SK-N-SH (cell line): ENCODE results near the gene TRIM8. TPM values are rescaled to one million over a fixed set of nuclear protein-coding genes. Genes with fewer than 3 reads are reported as not detected.

ENCODE experiments used
- CTCF ChIA-PET: fragments of 300-600, 350-600 bp; formaldehyde crosslinking; extraction: SDS; loops from one replicate; lab custom pipeline; 2021; lab: Yijun Ruan, JAX
- POLR2A ChIA-PET: fragments of 350-600 bp; sonication (Branson Sonifier 250); formaldehyde crosslinking; extraction: SDS; loops from one replicate; lab custom pipeline; 2020; ENCODE audit warnings: antibody characterized with exemption, inconsistent platforms; lab: Yijun Ruan, JAX
- DNase-seq: peaks from one replicate; pipeline ENCODE4 v3.0.0; 2012
- H2AFZ ChIP-seq: fragments of 200-600 bp; sonication (generic); 2 replicates; pipeline ENCODE4 v1.8.1; 2016; ENCODE audit warnings: antibody characterized with exemption, mild to moderate bottlenecking, low read depth
- H3F3A ChIP-seq: fragments of 200-600 bp; sonication (generic); replicated peaks from 2 replicates; pipeline ENCODE3; 2016; ENCODE audit warnings: antibody characterized with exemption, mild to moderate bottlenecking; ENCODE audit not compliant: insufficient read depth
- H3K27ac ChIP-seq, 2 experiments: fragments of 200-500 bp in 1 of 2; fragments of 200-600 bp in 1 of 2; sonication (Bioruptor generic) in 1 of 2; sonication (generic), shearing (Covaris generic) in 1 of 2; 2 replicates each; pipeline versions ENCODE4 v1.5.1 to v1.6.1; 2014 to 2016; ENCODE audit warnings: low read depth in 2 of 2, inconsistent platforms in 1 of 2, low read length in 1 of 2, mild to moderate bottlenecking in 1 of 2, mixed read lengths in 1 of 2
- H3K27me3 ChIP-seq: fragments of 200-600 bp; sonication (generic), shearing (Covaris generic); 2 replicates; pipeline ENCODE4 v1.6.1; 2016; ENCODE audit warnings: mixed run types; ENCODE audit not compliant: insufficient read depth
- H3K36me3 ChIP-seq, 2 experiments: fragments of 200-500 bp in 1 of 2; fragments of 200-600 bp in 1 of 2; sonication (Bioruptor generic) in 1 of 2; sonication (generic) in 1 of 2; replicated peaks in 1 of 2; 2 replicates each; pipeline versions ENCODE3 to v1.5.1; 2014 to 2016; ENCODE audit warnings: low read length in 1 of 2, mild to moderate bottlenecking in 1 of 2; ENCODE audit not compliant: insufficient read depth in 2 of 2, control insufficient read depth in 1 of 2
- H3K4me1 ChIP-seq, 2 experiments: fragments of 200-500 bp in 1 of 2; fragments of 200-600 bp in 1 of 2; sonication (Bioruptor generic) in 1 of 2; sonication (generic), shearing (Covaris generic) in 1 of 2; 2 replicates each; pipeline versions ENCODE4 v1.5.1 to v1.6.1; 2014 to 2016; ENCODE audit warnings: low read depth in 1 of 2, low read length in 1 of 2, mixed run types in 1 of 2; ENCODE audit not compliant: insufficient read depth in 2 of 2, control insufficient read depth in 1 of 2
- H3K4me2 ChIP-seq: fragments of 200-600 bp; sonication (generic), shearing (Covaris generic); 2 replicates; pipeline ENCODE4 v1.6.1; 2017; ENCODE audit warnings: mixed run types
- H3K4me3 ChIP-seq, 2 experiments: fragments of 200-500 bp in 1 of 2; fragments of 200-600 bp in 1 of 2; sonication (Bioruptor generic) in 1 of 2; sonication (generic), shearing (Covaris generic) in 1 of 2; 2 replicates each; pipeline versions ENCODE4 v1.5.1 to v1.8.1; 2014 to 2016; ENCODE audit warnings: low read depth in 2 of 2, inconsistent platforms in 1 of 2, low read length in 1 of 2, mild to moderate bottlenecking in 1 of 2, mixed read lengths in 1 of 2, moderate library complexity in 1 of 2
- H3K79me2 ChIP-seq: fragments of 200-600 bp; sonication (generic); 2 replicates; pipeline ENCODE4 v1.8.1; 2017; ENCODE audit warnings: mild to moderate bottlenecking; ENCODE audit not compliant: insufficient read depth
- H3K9ac ChIP-seq: fragments of 200-600 bp; sonication (generic); 2 replicates; pipeline ENCODE4 v1.6.1; 2017; ENCODE audit warnings: mixed run types
- H3K9me2 ChIP-seq: fragments of 200-600 bp; sonication (generic); 2 replicates; pipeline ENCODE4 v1.6.1; 2017; ENCODE audit warnings: mixed run types
- H3K9me3 ChIP-seq: fragments of 200-600 bp; sonication (generic); 2 replicates; pipeline ENCODE4 v1.6.1; 2017; ENCODE audit warnings: mixed run types, mild to moderate bottlenecking, moderate library complexity
- H4K20me1 ChIP-seq: fragments of 200-600 bp; sonication (generic); 2 replicates; pipeline ENCODE4 v1.6.1; 2017; ENCODE audit warnings: mild to moderate bottlenecking, mixed run types; ENCODE audit not compliant: insufficient read depth
- CHD2 ChIP-seq: fragments of 150-350 bp; IDR thresholded peaks from 2 replicates; pipeline ENCODE4 v1.6.1; 2018; ENCODE audit warnings: low read length; ENCODE audit not compliant: partially characterized antibody
- ELF1 ChIP-seq: IDR thresholded peaks from 2 replicates; pipeline ENCODE4 v1.4.0; 2012
- EP300 ChIP-seq, 2 experiments: IDR thresholded peaks; 2 replicates each; pipeline versions ENCODE4 v1.4.0 to v1.6.1; 2012; ENCODE audit warnings: borderline replicate concordance in 1 of 2, low read depth in 1 of 2, low read length in 1 of 2
- FOXM1 ChIP-seq: IDR thresholded peaks from 2 replicates; pipeline ENCODE4 v1.4.0; 2012; ENCODE audit warnings: low read depth, mild to moderate bottlenecking
- GABPA ChIP-seq: IDR thresholded peaks from 2 replicates; pipeline ENCODE4 v1.4.0; 2012; ENCODE audit warnings: low read depth, mild to moderate bottlenecking
- JUND ChIP-seq: IDR thresholded peaks from 2 replicates; pipeline ENCODE4 v1.4.0; 2012
- MAX ChIP-seq: IDR thresholded peaks from 2 replicates; pipeline ENCODE4 v1.4.0; 2012; ENCODE audit warnings: low read depth
- MEF2A ChIP-seq: IDR thresholded peaks from 2 replicates; pipeline ENCODE4 v1.4.0; 2012; ENCODE audit warnings: low read depth, borderline replicate concordance
- NFIC ChIP-seq: IDR thresholded peaks from 2 replicates; pipeline ENCODE4 v1.4.0; 2012; ENCODE audit warnings: borderline replicate concordance
- NRF1 ChIP-seq: IDR thresholded peaks from 2 replicates; pipeline ENCODE4 v1.6.1; 2012; ENCODE audit warnings: low read depth, mild to moderate bottlenecking, low read length
- POLR2AphosphoS5 ChIP-seq: IDR thresholded peaks from 2 replicates; pipeline ENCODE4 v1.6.1; 2012; ENCODE audit warnings: low read depth, low read length
- RCOR1 ChIP-seq: fragments of 150-350 bp; IDR thresholded peaks from 2 replicates; pipeline ENCODE4 v1.6.1; 2017; ENCODE audit warnings: antibody characterized with exemption, low read length
- RFX5 ChIP-seq: IDR thresholded peaks from 2 replicates; pipeline ENCODE4 v1.6.1; 2012; ENCODE audit warnings: mild to moderate bottlenecking, improper control_type of control experiment, low read length
- SIN3A ChIP-seq: IDR thresholded peaks from 2 replicates; pipeline ENCODE4 v1.6.1; 2012; ENCODE audit warnings: low read depth, mild to moderate bottlenecking, low read length, moderate library complexity, borderline replicate concordance
- SMC3 ChIP-seq: IDR thresholded peaks from 2 replicates; pipeline ENCODE4 v1.6.1; 2012; ENCODE audit warnings: low read depth, low read length, improper control_type of control experiment
- TAF1 ChIP-seq: IDR thresholded peaks from 2 replicates; pipeline ENCODE4 v1.6.1; 2012; ENCODE audit warnings: low read depth, mild to moderate bottlenecking, low read length, moderate library complexity, borderline replicate concordance
- TCF12 ChIP-seq: IDR thresholded peaks from 2 replicates; pipeline ENCODE4 v1.4.0; 2012
- TEAD4 ChIP-seq: IDR thresholded peaks from 2 replicates; pipeline ENCODE4 v1.4.0; 2012; ENCODE audit warnings: mild to moderate bottlenecking, borderline replicate concordance; ENCODE audit not compliant: insufficient read depth
- WGBS: methylation state at CpG from one replicate; pipeline ENCODE4 v1.1.6; 2017; ENCODE audit warnings: low lambda C conversion rate; 5-methylcytosine and 5-hydroxymethylcytosine counted together
- polyA plus RNA-seq, 3 experiments: library from polyadenylated mRNA; depleted of rRNA; stranded (reverse); fragments of >200 nt; gene quantifications; 2 replicates each; pipeline ENCODE4 v1.2.3, GENCODE V29; 2012
- TF ChIP-seq, protein P1 (sequence below): IDR thresholded peaks from 2 replicates; pipeline ENCODE4 v1.4.0; 2012; ENCODE audit warnings: low read depth, borderline replicate concordance
- TF ChIP-seq, protein P2 (sequence below): IDR thresholded peaks from 2 replicates; pipeline ENCODE4; 2012
- TF ChIP-seq, protein P3 (sequence below): IDR thresholded peaks from 2 replicates; pipeline ENCODE4 v1.6.1; 2012; ENCODE audit warnings: mild to moderate bottlenecking, low read depth, low read length, moderate library complexity

TRIM8 gene
- polyA plus RNA-seq, 1 of the 3 experiments (the other 2 are of a cell fraction), result 108 TPM

- TF ChIP-seq MEF2A (no peak), POLR2AphosphoS5 (0 out of 2 replicates have a peak, but pooled peaks have one; percentile 17), RFX5 (no peak), JUND (peak; percentile 25; the same call in 1 of the 2 replicates), FOXM1 (no peak), NRF1 (no peak), TCF12 (peak; percentile 77), TEAD4 (peak; percentile 91), ELF1 (0 out of 2 replicates have a peak, but pooled peaks have one; percentile 63), EP300 (IDR thresholded peaks at IDR 0.05; ENCODE audit: borderline replicate concordance in 1 of 2, low read depth in 1 of 2, low read length in 1 of 2) (peak in 1 of 2 experiments; percentile 84; a peak in 1 of 4 replicates), CHD2 (no peak)
- TF ChIP-seq, protein P1, sequence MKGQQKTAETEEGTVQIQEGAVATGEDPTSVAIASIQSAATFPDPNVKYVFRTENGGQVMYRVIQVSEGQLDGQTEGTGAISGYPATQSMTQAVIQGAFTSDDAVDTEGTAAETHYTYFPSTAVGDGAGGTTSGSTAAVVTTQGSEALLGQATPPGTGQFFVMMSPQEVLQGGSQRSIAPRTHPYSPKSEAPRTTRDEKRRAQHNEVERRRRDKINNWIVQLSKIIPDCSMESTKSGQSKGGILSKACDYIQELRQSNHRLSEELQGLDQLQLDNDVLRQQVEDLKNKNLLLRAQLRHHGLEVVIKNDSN, result no peak
- TF ChIP-seq, protein P2, sequence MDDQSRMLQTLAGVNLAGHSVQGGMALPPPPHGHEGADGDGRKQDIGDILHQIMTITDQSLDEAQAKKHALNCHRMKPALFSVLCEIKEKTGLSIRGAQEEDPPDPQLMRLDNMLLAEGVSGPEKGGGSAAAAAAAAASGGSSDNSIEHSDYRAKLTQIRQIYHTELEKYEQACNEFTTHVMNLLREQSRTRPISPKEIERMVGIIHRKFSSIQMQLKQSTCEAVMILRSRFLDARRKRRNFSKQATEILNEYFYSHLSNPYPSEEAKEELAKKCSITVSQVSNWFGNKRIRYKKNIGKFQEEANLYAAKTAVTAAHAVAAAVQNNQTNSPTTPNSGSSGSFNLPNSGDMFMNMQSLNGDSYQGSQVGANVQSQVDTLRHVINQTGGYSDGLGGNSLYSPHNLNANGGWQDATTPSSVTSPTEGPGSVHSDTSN, result peak; percentile 78
- TF ChIP-seq, all 33 proteins: peak for 12
Observed at GRCh38 chr10:102629661-102630614, 14.3 kb upstream of the TRIM8 start (continued).

- H3K4me3 ChIP-seq, result no peak overlapping the region
- DNase-seq, result no peak
- H3K4me2 ChIP-seq, result peak overlapping the region; percentile 68; the same call in 1 of the 2 replicates
- H3K27me3 ChIP-seq, result no peaks in the 10 kb centered on the region
- peaks cover 75 to 83% of the 10 kb centered on the region in 2 experiments for H3K4me1 ChIP-seq
- peak overlapping the region; percentile 91 to 99 for H3K27ac ChIP-seq
- POLR2A ChIA-PET, result interaction anchor here (4.0 kb wide), 1 partner anchor 12 kb away, joined by 34 read pairs; no protein-coding TSS in a partner anchor
- no peaks in the 10 kb centered on the region for H3K79me2 ChIP-seq
- no peaks in the 10 kb centered on the region for H3K9me2 ChIP-seq
- H3K9me3 ChIP-seq, result no peaks in the 10 kb centered on the region
- no peaks in the 10 kb centered on the region for H4K20me1 ChIP-seq
- no peak overlapping the region for H2AFZ ChIP-seq
- WGBS, result 93% methylated on average over 6 of the region's 6 CpGs
- H3F3A ChIP-seq, result peaks cover 51% of the 10 kb centered on the region
- CTCF ChIA-PET, result interaction anchor here (1.0 to 1.7 kb wide), 5 partner anchors 8 to 237 kb away, joined by 3 to 6 read pairs (median 5); partner anchors contain the start of gene TRIM8
- H3K36me3 ChIP-seq, result peaks cover 0 to 3% of the 10 kb centered on the region in 2 experiments
- H3K9ac ChIP-seq, result peak overlapping the region; percentile 50
- no peak for TF ChIP-seq SMC3
- TF ChIP-seq POLR2AphosphoS5, result no peak
- no peak for TF ChIP-seq NFIC
- TF ChIP-seq RCOR1, result no peak
- no peak for TF ChIP-seq MAX
- no peak for TF ChIP-seq TCF12
- no peak for TF ChIP-seq ELF1
- TF ChIP-seq JUND, result no peak
- no peak for TF ChIP-seq TAF1
- no peak for TF ChIP-seq SIN3A
- no peak for TF ChIP-seq GABPA
- no peak for TF ChIP-seq CHD2
- TF ChIP-seq, protein P3, sequence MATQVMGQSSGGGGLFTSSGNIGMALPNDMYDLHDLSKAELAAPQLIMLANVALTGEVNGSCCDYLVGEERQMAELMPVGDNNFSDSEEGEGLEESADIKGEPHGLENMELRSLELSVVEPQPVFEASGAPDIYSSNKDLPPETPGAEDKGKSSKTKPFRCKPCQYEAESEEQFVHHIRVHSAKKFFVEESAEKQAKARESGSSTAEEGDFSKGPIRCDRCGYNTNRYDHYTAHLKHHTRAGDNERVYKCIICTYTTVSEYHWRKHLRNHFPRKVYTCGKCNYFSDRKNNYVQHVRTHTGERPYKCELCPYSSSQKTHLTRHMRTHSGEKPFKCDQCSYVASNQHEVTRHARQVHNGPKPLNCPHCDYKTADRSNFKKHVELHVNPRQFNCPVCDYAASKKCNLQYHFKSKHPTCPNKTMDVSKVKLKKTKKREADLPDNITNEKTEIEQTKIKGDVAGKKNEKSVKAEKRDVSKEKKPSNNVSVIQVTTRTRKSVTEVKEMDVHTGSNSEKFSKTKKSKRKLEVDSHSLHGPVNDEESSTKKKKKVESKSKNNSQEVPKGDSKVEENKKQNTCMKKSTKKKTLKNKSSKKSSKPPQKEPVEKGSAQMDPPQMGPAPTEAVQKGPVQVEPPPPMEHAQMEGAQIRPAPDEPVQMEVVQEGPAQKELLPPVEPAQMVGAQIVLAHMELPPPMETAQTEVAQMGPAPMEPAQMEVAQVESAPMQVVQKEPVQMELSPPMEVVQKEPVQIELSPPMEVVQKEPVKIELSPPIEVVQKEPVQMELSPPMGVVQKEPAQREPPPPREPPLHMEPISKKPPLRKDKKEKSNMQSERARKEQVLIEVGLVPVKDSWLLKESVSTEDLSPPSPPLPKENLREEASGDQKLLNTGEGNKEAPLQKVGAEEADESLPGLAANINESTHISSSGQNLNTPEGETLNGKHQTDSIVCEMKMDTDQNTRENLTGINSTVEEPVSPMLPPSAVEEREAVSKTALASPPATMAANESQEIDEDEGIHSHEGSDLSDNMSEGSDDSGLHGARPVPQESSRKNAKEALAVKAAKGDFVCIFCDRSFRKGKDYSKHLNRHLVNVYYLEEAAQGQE, result no peak
- TF ChIP-seq, protein P1, result no peak
- TF ChIP-seq, protein P2, result no peak
- no peak for TF ChIP-seq NRF1
- no peak for TF ChIP-seq RFX5
Observed at GRCh38 chr10:102630663-102631062, 13.6 kb upstream of the TRIM8 start.
